Measurements from ENCODE around the gene AOPEP.

DNA sequence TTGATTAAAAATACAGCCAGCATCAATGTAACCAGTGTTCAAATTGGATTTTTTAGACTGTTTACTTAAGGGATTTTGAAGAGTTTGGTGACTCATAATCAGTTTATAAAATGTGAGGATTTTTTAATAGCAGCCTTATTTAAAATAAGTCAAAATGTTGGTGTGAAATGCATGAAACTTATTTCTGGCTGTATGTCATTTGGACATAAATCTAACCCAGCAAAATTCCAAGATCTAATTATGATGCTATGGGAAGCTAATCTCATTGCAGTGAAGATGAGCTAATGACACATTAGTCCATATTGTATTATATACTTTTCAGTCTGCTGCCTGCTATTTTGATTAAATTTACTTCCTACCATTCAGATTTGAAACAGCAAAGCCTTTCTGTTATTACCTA is 140.3 kb downstream of the AOPEP start:
- TF ChIP-seq, protein P1, sequence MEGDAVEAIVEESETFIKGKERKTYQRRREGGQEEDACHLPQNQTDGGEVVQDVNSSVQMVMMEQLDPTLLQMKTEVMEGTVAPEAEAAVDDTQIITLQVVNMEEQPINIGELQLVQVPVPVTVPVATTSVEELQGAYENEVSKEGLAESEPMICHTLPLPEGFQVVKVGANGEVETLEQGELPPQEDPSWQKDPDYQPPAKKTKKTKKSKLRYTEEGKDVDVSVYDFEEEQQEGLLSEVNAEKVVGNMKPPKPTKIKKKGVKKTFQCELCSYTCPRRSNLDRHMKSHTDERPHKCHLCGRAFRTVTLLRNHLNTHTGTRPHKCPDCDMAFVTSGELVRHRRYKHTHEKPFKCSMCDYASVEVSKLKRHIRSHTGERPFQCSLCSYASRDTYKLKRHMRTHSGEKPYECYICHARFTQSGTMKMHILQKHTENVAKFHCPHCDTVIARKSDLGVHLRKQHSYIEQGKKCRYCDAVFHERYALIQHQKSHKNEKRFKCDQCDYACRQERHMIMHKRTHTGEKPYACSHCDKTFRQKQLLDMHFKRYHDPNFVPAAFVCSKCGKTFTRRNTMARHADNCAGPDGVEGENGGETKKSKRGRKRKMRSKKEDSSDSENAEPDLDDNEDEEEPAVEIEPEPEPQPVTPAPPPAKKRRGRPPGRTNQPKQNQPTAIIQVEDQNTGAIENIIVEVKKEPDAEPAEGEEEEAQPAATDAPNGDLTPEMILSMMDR (IDR thresholded peaks at IDR 0.05; ENCODE audit: low read depth, low read length, poor library complexity, severe bottlenecking) = no peak
- no peak for TF ChIP-seq EZH2phosphoT487 (IDR thresholded peaks at IDR 0.05; ENCODE audit: borderline replicate concordance, low read length)

All from DOHH2 (cell line).